GM18861 (cell line): ENCODE data around the gene SUPT4H1.

Experiments used
- ATAC-seq: cut with Tn5 transposase; IDR thresholded peaks from one replicate; pipeline ENCODE4 v1.9.1; 2021; ENCODE audit not compliant: unreplicated experiment

SUPT4H1 gene

DNA sequence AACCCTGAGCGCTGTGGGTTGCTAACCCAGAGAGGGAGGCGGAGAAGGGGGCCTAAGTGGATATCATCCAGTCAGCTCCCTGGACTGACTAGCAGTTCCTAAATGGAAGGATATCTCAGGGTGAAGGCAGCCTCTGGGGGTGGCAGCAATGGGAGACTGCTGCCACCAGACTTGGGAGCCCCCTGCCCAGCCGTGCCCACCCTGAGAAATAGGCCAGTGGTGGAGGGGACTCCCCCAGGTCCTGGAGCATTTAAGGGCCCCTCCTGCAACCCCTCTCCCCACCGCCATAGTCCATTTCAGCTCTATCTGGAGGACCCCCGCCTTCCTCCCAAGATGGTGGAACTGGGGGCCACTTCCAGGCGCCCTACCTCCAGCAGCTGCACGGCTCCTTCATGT, 31.8 kb downstream of the SUPT4H1 start:
- no peak for ATAC-seq

- ATAC-seq, result no peak
These were observed 32.5 kb downstream of the SUPT4H1 start for GRCh38 chr17:58319173-58320162.

GRCh38 chr17:58318627-58319172, 33.3 kb downstream of the SUPT4H1 start:
- ATAC-seq, result no peak

GRCh38 chr17:58318065-58318481, 33.9 kb downstream of the SUPT4H1 start:
- no peak for ATAC-seq

DNA sequence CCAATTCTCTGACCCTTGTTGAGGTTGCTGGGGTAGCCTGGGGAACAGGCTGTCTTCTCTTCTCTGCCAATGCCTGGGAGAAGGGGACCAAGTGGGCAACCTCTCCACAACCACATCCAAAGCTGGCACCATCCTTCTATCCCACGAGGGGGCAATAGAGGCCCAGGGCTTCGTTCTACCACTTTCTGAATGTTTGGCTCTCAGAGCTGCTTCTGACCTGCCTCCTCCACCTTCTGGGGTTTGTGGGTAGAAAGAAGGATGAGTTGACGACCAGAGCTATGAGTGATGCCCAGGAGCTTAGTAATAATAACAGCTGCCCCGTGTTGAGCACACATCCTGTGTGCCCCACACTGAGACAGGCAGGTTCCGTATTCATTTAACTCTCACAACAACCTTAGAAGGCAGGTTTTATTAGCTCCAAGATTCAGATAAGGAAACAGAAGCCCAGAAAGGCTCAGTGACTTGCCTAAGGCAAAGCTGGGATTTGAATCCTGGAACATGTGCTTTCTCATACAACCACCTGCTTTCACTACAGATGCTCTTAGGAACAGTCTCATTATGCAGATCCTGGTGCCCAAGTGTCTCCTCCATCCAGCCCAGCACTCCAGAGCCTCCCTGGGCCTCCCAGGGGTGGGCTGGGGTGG, 34.5 kb downstream of the SUPT4H1 start:
- ATAC-seq, result no peak

DNA sequence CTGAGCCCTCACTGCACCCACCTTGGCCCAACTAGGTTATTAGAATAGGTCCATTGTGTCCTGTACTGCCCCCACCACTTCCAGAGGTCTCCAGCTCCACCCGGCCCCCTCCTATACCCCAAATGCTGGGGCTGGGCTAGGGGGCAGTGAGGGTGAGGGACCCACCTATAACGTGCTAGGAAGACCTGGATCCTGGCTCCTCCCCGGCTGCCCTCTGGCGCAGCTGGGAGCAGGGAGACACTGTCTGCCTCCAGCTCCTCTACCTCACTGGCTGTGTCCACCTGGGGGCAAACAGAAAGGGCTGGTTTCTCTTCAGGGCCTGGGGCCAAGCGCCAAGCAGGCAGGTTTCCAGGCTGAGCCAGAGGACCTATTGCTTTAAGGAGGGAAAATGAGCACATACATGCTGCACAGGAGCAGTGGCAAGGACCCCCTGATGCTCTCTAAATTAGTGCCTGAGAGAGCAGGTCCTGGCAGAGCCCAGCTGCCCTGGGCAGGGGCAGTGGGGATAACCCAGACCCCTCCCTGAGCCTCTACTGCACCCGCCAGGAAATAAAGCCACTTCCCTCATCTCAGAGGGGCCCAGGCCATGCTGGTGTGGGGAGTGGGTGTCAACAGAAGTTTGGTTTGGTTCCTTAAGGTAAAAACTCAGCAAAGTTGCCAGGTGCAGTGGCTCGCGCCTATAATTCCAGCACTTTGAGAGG, 35.6 kb downstream of the SUPT4H1 start:
- no peak for ATAC-seq

- ATAC-seq, result no peak
These were observed 36.3 kb downstream of the SUPT4H1 start for GRCh38 chr17:58315750-58316149.

DNA sequence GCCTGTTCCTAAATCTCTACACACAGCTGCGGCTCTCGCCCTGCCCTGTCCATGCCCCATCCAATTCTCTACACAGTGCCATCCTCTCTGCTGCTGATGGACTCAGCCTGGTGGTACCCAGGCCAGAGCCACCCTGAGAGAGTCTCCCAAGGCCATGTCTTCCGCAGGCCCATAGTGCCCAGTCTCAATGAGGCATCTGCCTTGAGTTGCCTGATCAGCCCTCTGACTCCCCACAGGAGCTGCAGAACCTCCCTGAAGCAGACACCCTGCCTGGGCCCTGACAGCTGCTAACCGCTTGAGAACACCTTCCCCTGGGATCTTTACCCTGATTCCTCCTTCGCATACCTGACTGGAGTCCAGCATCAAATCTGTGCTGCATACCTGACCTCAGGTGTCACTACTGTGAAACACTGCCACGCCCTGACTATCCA, 36.7 kb downstream of the SUPT4H1 start:
- no peak for ATAC-seq

DNA sequence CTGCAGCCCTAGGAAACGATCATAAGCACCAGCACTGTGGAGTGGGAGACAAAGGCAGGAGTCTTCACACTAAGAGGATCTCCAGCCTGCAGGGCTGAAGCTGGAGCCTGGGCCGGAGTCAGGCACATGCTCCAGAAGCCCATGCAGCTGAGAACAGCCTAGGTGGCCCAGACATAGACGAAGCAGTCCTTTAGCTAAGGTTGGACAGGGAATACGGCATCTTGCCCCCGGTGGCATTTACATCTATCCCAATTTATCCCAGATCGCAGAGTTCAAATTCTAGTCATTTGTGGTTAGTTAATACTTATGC, 37.3 kb downstream of the SUPT4H1 start:
- no peak for ATAC-seq

DNA sequence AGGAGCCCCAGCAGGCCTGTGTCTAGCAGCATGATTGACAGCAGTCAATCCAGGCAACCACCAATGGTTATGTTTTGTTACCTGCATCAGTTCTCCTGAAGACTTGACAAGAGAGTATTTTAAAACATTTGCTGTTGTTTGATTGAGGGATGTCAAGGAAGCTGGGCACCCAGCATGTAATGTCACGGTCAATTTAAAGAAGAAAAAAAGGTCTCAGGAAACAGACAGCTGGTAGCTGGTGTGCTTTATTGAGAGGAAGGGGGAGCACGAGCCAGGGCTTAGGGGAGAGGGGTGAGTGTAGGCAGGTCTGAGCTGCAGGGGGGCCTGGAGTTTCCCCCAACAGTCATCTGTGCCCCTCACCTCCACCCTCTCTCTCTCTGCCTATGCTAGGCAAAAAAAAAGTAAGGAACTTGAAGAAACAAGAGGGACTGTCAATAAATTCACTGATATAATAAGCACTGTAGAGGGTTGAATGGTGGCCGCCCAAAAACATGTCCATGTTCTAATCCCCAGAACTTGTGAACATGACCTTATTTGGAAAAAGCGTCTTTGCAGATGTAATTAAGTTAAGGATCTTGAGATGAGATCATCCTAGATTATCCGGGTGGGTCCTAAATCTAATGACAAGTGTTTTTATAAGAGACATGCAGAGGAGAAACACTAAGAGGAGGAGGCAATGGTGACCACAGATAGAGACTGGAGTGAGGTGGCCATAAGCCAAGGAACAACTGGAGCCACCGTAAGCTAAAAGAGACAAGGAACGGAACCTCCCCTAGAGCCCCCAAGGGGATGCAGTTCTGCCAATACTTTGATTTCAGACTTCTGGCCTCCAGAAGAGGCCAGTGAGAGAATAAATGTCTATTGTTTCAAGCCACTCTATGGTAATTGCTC, 37.9 kb downstream of the SUPT4H1 start:
- no peak for ATAC-seq

DNA sequence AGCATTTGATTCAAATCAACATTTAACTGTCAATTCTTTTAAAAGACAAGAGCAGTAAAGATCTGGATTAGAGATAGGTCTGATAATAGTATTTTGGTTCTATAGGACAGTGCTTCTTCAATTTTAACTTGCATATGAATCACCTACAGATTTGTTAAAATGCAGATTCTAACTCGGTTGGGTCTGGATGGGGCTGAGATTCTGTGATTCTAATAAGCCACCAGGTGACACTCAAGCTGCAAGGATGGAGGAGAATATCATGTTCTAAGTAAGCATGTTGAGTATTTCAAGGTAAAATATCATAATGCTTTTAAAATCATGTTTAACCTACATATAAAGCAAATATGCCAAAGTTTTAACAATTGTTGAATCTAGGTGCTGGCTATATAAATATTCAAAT, 39.2 kb downstream of the SUPT4H1 start:
- ATAC-seq, result no peak

DNA sequence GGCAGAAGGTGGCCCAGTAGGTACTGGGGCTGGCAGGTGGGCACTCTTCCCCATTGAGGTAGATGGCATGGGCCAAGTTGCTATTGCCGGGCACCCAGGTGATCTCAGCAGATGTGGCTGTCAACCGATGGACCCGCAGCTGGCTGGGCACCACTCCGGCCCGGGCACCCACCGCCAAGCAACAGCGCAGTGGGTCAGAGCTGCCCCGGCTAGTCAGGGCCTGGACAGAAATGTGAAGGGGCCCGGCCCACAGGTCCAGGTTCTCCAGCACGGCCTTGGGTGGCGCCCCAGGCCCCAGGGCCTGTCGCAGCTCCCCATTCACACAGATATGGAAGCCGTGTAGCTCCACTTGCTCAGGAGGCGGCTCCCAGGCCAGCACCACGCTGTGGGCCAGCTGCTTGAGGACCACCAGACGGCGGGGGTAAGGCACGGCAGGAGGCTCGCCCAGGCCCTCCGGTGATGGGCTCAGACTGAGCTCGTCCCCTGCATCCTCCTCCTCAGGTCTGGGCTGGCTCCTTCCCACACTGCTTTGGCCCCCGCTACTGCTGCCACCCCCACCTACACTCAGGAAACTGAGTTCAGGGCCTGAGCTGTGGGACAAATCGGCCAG, 39.9 kb downstream of the SUPT4H1 start:
- ATAC-seq, result no peak

GRCh38 chr17:58311429-58311894, 40.5 kb downstream of the SUPT4H1 start:
- no peak for ATAC-seq

- no peak for ATAC-seq
These were observed 41.2 kb downstream of the SUPT4H1 start for GRCh38 chr17:58310511-58311428.

- ATAC-seq, result no peak
These were observed 42.1 kb downstream of the SUPT4H1 start for GRCh38 chr17:58309918-58310259.

GRCh38 chr17:58308985-58309917, 42.8 kb downstream of the SUPT4H1 start:
- ATAC-seq, result no peak

DNA sequence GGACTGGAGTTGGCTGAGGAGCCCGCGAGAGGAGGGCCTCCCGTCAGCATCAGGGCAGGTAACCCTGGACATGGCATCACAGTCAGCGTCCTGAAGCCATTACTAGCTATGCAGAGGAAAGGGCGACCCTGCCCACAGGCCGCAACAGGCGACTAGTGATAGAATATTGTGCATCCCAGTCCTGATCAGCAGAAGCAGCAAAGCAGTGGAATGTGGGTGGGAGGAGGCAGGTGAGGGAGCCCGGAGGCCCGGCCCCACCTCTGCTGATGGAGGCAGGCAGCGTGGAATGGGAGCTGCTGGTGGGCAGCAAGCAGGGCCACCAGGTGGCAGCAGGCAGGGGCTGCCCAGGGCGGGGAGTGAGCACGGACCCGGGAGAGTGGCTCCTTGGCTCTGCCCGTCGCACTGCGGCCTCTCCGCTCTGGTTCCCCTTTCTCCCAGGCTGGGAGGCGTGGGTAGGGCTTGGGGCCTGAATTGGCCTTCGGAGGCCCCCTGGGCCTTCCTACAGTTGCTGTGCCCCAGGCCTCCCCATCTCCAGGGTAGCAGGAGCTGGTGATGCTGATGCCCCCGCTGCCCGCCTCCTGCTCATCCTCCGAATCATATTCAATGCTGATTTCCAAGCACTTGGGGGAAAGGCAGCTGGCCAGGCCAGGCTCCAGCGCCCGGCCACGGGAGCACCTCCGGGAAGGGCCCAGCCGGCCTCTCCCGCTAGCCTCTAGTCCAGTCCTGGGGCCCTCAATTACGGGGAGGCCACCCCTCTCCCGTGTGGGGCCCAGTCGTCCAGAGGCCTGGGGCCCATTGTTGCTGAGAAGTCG, 43.6 kb downstream of the SUPT4H1 start:
- ATAC-seq, result no peak
